Fibroblast of lung (primary cell): ENCODE measurements around the gene ZNF710.

Experiments used
- CTCF ChIP-seq, 2 donors: IDR thresholded peaks in 1 of 2; conservative IDR thresholded peaks in 1 of 2; 1 replicate in 1 of 2; 2 replicates in 1 of 2; pipeline ENCODE4 v1.5.1; 2011 to 2012; ENCODE audit warnings: low read length in 2 of 2, control low read depth in 1 of 2, inconsistent platforms in 1 of 2, low read depth in 1 of 2, mild to moderate bottlenecking in 1 of 2
- EZH2 ChIP-seq: IDR thresholded peaks from 2 replicates; pipeline ENCODE4 v1.5.1; 2012; ENCODE audit warnings: low read length, control low read depth, mild to moderate bottlenecking; ENCODE audit errors: missing control alignments

DNA sequence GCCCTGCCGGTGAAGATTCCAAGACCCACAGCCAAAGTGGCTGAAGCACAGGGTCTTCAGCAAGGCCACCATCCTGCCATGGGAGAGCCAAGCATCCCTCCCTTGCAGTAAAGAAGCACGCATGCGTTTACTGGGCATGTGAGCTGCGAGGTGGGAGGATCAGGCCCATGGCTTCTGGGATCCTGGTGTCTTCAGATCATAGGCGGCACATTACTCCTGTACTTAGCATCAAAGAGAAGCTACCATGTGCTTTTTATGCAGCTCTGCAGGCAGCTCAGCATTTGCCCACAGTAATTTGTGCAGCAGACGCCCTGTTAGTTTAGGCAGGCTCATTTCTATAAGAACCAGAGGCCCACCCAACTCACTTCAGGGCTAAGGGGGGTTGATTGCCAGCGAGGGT lies 55.4 kb downstream of the ZNF710 start:
- TF ChIP-seq CTCF (conservative IDR thresholded peaks at IDR 0.05 in 1 of 2, IDR thresholded peaks at IDR 0.05 in 1 of 2; ENCODE audit: low read depth in 1 of 2, low read length in 2 of 2), result no peak
- no peak for TF ChIP-seq EZH2
